Muscle of arm (tissue), 14 donors: Measurements from ENCODE around the gene RPS27. TPM values are rescaled to one million over a fixed set of nuclear protein-coding genes. Genes with fewer than 3 reads are reported as not detected.
A peak's percentile ranks its signal among the peaks of the same experiment; 100 is the strongest.

Experiments
- DNase-seq: peaks from one replicate; pipeline ENCODE4 v3.0.0-alpha.2; 2013
- long read RNA-seq, 11 donors: transcript quantifications; one replicate each; lab custom pipeline, GENCODE V29; 2026
- polyA plus RNA-seq, 12 donors: library from polyadenylated mRNA; unstranded; fragments of 120-200 nt; gene quantifications; one replicate each; pipeline ENCODE4 v1.2.1, GENCODE V29; 2013; ENCODE audit not compliant: insufficient read length in 12 of 12

The RPS27 gene
- 1,000 to 10,000 TPM; 2,545 to 3,821 (median 3,262) TPM for polyA plus RNA-seq
- long read RNA-seq, donor 1, transcript RPS27-204 (4 exons, 573 nt), result minor isoform, 33 of 660 reads
- long read RNA-seq, donor 1, transcript RPS27-201 (4 exons, 359 nt), result major isoform, 544 of 660 reads
- long read RNA-seq, donor 1, transcript RPS27-205 (5 exons, 467 nt), result minor isoform, 10 of 660 reads
- long read RNA-seq, donor 1, transcript RPS27-203 (3 exons, 496 nt), result minor isoform, 18 of 660 reads
- long read RNA-seq, donor 1, partial matches to known transcripts, result 43 of 660 reads
- long read RNA-seq, donor 1, other reads (novel, unspliced or antisense), result 5 of 660 reads
- long read RNA-seq, donor 2, transcript RPS27-202 (2 exons, 625 nt), result minor isoform, 8 of 564 reads
- long read RNA-seq, donor 2, transcript RPS27-203 (3 exons, 496 nt), result minor isoform, 46 of 564 reads
- long read RNA-seq, donor 2, transcript RPS27-204 (4 exons, 573 nt), result minor isoform, 30 of 564 reads
- long read RNA-seq, donor 2, transcript RPS27-201 (4 exons, 359 nt), result major isoform, 416 of 564 reads
- long read RNA-seq, donor 2, partial matches to known transcripts, result 46 of 564 reads
- long read RNA-seq, donor 2, other reads (novel, unspliced or antisense), result 12 of 564 reads
- long read RNA-seq, donor 3, transcript RPS27-205 (5 exons, 467 nt), result minor isoform, 6 of 225 reads
- long read RNA-seq, donor 3, transcript RPS27-204 (4 exons, 573 nt), result minor isoform, 15 of 225 reads
- long read RNA-seq, donor 3, transcript RPS27-201 (4 exons, 359 nt), result major isoform, 192 of 225 reads
- long read RNA-seq, donor 3, partial matches to known transcripts, result 6 of 225 reads
- long read RNA-seq, donor 3, other reads (novel, unspliced or antisense), result 0 of 225 reads
- long read RNA-seq, donor 4, transcript RPS27-201 (4 exons, 359 nt), result major isoform, 146 of 170 reads
- long read RNA-seq, donor 4, transcript RPS27-204 (4 exons, 573 nt), result minor isoform, 12 of 170 reads
- long read RNA-seq, donor 4, partial matches to known transcripts, result 8 of 170 reads
- long read RNA-seq, donor 4, other reads (novel, unspliced or antisense), result 0 of 170 reads
- long read RNA-seq, donor 5, transcript RPS27-202 (2 exons, 625 nt), result minor isoform, 16 of 754 reads
- long read RNA-seq, donor 5, transcript RPS27-204 (4 exons, 573 nt), result minor isoform, 35 of 754 reads
- long read RNA-seq, donor 5, transcript RPS27-201 (4 exons, 359 nt), result major isoform, 636 of 754 reads
- long read RNA-seq, donor 5, transcript RPS27-203 (3 exons, 496 nt), result minor isoform, 19 of 754 reads
- long read RNA-seq, donor 5, partial matches to known transcripts, result 34 of 754 reads
- long read RNA-seq, donor 5, other reads (novel, unspliced or antisense), result 7 of 754 reads
- long read RNA-seq, donor 6, transcript RPS27-204 (4 exons, 573 nt), result minor isoform, 15 of 241 reads
- long read RNA-seq, donor 6, transcript RPS27-205 (5 exons, 467 nt), result minor isoform, 5 of 241 reads
- long read RNA-seq, donor 6, transcript RPS27-201 (4 exons, 359 nt), result major isoform, 201 of 241 reads
- long read RNA-seq, donor 6, transcript RPS27-203 (3 exons, 496 nt), result minor isoform, 10 of 241 reads
- long read RNA-seq, donor 6, partial matches to known transcripts, result 10 of 241 reads
- long read RNA-seq, donor 6, other reads (novel, unspliced or antisense), result 0 of 241 reads
- long read RNA-seq, donor 7, transcript RPS27-204 (4 exons, 573 nt), result minor isoform, 11 of 222 reads
- long read RNA-seq, donor 7, transcript RPS27-201 (4 exons, 359 nt), result major isoform, 189 of 222 reads
- long read RNA-seq, donor 7, transcript RPS27-203 (3 exons, 496 nt), result minor isoform, 6 of 222 reads
- long read RNA-seq, donor 7, transcript RPS27-202 (2 exons, 625 nt), result minor isoform, 5 of 222 reads
- long read RNA-seq, donor 7, partial matches to known transcripts, result 7 of 222 reads
- long read RNA-seq, donor 7, other reads (novel, unspliced or antisense), result 0 of 222 reads
- long read RNA-seq, donor 8, transcript RPS27-202 (2 exons, 625 nt), result minor isoform, 10 of 565 reads
- long read RNA-seq, donor 8, transcript RPS27-201 (4 exons, 359 nt), result major isoform, 444 of 565 reads
- long read RNA-seq, donor 8, transcript RPS27-204 (4 exons, 573 nt), result minor isoform, 37 of 565 reads
- long read RNA-seq, donor 8, transcript RPS27-203 (3 exons, 496 nt), result minor isoform, 11 of 565 reads
- long read RNA-seq, donor 8, partial matches to known transcripts, result 47 of 565 reads
- long read RNA-seq, donor 8, other reads (novel, unspliced or antisense), result 6 of 565 reads
- long read RNA-seq, donor 9, transcript RPS27-201 (4 exons, 359 nt), result major isoform, 181 of 234 reads
- long read RNA-seq, donor 9, transcript RPS27-203 (3 exons, 496 nt), result minor isoform, 12 of 234 reads
- long read RNA-seq, donor 9, transcript RPS27-204 (4 exons, 573 nt), result minor isoform, 13 of 234 reads
- long read RNA-seq, donor 9, partial matches to known transcripts, result 24 of 234 reads
- long read RNA-seq, donor 9, other reads (novel, unspliced or antisense), result 0 of 234 reads
- long read RNA-seq, donor 10, transcript RPS27-204 (4 exons, 573 nt), result minor isoform, 28 of 388 reads
- long read RNA-seq, donor 10, transcript RPS27-205 (5 exons, 467 nt), result minor isoform, 6 of 388 reads
- long read RNA-seq, donor 10, transcript RPS27-203 (3 exons, 496 nt), result minor isoform, 10 of 388 reads
- long read RNA-seq, donor 10, transcript RPS27-201 (4 exons, 359 nt), result major isoform, 305 of 388 reads
- long read RNA-seq, donor 10, partial matches to known transcripts, result 34 of 388 reads
- long read RNA-seq, donor 10, other reads (novel, unspliced or antisense), result 0 of 388 reads
- long read RNA-seq, donor 11, transcript RPS27-202 (2 exons, 625 nt), result minor isoform, 10 of 543 reads
- long read RNA-seq, donor 11, transcript RPS27-204 (4 exons, 573 nt), result minor isoform, 24 of 543 reads
- long read RNA-seq, donor 11, transcript RPS27-201 (4 exons, 359 nt), result major isoform, 449 of 543 reads
- long read RNA-seq, donor 11, transcript RPS27-203 (3 exons, 496 nt), result minor isoform, 15 of 543 reads
- long read RNA-seq, donor 11, partial matches to known transcripts, result 38 of 543 reads
- long read RNA-seq, donor 11, other reads (novel, unspliced or antisense), result 5 of 543 reads

DNA sequence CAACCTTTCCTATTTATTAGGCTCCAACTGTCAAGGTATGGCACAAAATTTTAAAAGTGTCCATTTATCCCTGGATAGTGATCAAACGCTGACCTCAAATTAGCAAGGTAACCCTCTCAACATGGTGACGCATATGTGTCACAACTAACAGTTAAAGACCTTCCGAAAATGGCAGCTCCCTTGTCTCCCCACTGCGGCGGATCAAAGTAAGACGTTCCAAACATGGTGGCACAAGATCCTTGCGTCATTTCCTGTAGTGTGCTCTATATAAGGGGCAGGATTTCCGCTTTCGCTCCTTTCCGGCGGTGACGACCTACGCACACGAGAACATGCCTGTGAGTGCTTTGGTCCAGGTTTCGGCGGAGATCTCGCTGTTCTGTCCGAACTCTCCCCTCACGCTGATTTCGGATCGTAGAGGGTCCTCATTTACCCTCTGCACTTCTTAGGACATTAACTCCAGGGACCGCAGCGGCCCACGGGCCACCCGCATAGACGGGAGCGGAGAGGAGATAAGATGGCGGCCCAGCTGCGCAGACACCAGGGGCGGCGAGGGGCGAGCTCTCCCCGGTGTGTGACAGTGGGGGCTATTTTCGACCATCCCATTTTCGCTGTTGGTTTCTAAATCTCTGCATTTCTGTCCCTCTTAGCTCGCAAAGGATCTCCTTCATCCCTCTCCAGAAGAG, at the start of gene RPS27:
RPS27 (plus strand) TSS at position 295 of the 683 bp plus-strand sequence; CDS start at position 330, 35 bp downstream.
- DNase-seq, result peak; percentile 97

DNA sequence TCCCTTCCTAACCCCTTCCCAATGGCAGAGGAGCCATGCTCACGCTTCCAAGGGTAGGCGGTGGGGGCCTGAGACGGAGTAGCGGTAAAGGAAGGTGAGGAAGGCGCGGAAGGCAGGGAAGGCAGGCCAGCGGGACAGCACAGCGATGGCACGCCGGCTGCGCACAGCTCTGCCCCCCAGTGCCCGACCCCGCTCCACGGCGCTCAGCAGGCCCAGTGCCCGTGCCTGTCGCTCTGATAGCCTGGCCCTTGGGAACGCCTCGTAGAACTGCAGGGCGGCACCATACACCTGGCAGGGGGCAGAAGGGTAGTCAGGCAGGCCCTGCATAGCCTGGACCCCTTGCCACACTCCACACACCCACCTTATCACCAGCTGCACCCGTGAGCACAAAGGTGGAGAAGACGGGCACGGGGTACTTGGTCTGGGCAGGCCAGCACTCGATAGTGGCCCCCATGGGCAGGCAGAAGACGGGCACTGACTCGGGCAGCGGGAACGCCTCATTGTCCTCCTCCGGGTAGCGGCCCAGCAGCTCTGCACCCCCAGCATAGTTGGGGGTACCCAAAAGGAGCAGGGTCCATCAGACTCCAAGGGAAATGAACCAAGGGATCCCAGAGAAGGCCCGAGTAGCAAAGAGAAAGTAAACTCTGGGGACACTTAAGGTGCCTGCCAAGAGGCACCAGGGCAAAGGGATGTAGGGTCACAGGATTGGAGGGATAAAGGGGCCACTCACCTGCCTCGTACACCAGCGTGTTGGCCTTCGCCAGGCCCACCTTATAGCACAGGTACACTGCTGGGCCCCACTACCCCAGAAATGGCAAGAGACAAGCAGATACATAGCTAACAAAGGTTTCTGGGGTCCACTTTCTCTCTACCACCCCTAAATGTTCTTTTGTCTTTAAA, 48.5 kb upstream of the RPS27 start:
- DNase-seq, result no peak

DNA sequence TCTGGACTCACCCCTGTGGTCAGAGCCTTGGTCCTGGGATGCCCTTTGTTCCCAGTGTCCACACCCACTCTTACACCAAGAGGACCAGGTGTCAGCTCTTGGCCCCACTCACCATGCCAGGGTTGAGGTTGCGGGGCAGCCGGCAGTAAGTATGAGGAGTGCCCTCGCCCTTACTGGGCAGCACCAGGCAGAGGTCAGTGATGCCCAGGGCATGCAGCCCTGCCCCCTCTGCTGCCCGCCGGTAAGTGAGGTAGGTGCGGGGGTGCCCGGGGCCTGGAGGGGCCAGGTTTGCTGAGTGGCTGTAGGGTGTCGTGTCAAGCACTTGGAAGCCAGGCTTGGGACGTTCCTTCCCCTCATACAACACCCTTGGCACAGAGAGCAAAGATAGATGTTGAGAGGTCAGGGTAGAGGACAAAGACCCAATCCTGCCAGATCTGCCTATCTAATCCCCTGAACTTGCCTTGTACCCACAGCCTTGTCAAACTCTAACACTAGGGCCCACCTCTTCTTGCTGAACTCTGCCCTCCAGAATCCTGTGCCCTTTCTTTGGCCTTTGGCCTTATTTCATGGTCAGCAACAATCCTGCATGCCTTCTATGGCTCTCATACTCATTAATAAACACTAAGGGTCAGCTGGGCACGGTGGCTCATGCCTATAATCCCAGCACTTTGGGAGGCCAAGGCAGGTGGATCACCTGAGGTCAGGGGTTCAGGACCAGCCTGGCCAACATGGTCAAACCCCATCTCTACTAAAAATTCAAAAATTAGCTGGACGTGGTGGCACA, 47.6 kb upstream of the RPS27 start:
- DNase-seq, result no peak

DNA sequence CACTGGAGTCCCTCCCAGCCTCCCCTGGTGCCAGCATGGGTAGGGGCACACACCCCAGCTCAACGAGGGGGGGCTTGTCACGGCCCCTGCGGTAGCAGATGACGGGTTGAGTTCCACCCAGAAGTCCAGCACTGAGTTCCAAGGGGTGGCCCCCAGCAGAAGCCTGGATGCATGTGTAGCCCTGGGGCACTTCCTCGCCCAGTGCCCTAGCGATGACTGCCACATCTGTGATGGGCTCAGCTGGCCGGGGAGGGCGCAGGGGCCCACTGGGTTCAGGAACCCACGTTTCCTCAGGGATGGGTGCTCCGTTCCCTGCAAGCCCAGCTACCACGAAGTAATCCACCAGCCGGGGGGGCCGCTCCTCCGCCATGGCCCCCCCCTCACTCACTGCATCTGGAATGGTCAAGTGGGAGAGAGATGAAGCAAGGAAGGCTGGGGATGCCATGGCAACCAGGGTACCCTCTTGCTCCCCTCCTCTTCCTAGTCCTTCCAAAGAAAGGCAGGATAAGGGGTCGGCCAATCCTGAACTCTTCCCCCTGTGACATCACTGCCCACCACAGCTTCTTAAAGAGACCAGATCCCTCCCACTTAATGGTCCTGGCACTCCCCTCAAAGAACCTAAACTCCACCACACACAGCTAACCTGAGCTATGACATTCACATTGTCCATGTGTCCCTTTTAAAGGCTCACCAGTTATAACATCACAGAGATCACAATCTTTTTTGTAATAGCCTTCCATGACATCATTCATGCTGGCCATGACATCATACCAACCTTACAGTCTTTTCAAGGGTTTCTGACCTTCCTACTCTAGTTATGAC, 46.3 kb upstream of the RPS27 start:
- DNase-seq, result no peak

DNA sequence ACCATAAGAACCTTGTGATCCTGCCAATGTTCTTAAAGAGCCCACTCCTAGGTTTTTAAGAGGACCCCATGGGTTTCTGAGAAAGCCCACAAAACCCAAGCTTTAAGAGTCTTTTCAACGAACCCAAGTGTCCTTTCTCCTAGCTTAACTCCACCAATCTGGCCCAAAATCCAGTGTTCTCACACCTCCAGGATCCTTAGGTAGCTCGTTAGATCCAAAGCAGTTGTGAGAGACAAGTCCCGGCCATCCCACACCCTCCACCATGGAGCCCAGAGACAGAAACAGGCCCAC, 45.8 kb upstream of the RPS27 start:
- DNase-seq, result no peak

DNA sequence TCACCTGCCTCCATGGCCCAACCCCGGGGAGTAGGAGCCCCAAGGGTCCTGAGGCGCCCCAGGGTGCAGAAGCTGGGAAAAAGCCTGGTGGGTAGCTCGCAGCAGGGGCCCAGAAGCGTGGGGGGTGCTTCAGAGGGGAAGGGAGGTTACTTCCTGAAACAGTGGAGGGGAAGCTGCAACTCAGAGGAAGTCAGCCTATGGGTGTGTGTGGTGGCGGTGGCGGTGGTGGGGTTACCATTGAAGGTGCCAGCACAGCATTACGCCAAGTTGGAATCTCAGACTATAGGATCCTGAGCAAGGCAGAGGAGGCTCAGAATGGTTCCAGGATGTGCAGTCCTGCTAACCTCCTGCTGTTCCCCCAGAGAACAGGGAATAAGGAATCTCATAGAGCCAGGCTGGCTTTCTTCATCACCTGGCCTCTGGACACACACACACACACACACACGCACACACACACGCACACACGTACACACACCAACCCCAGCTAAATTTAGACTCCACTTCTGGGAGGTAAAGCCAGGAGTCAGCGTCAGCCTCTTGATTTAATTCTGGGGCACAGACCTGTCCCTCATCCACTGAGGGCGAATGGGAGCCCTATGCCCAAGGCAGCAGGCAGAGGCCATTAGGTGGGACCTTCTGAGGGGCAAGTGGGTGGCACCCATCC, 45.3 kb upstream of the RPS27 start:
- DNase-seq, result no peak

DNA sequence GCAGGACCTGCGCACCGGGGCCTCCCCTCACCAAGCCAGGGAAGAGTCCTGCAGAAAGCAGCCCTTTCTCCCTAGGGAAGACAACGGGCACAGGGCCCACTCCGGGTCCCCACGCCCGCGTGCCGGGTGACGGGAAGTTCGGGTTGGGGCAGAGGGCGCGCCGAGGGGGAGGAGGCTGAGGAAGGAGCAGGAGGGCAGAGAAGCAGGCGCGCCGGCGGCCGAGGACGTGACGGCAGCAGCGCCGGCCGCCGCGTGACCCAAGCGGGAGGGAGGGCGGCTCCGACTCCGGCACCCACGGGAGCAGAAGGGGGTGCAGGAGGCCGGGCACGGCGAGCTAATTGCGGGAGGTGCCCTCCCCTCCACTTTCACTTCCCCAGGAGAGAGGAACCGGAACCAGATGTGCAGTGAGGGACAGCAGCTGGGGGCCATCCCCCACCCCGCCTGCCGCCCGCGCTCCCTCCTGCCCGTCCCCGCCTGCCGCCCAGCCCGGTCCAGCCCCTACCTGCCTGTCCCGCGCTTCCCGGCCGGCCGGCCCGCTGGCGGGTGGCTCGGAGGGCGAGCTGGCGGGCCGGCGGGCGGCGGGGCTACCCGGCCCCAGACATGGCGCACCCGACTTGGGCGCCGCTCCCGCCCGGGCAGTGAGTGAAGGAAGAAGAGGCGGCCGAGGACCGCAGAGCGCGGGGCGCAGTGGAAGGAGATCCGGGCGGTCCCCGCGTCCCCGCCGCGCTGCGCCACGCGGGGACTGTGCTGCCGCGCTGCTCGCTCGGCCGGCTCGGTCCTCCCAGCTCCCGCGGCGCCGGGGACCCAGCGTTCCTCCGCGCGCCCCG, 44.6 kb upstream of the RPS27 start:
- peak; percentile 59 for DNase-seq

DNA sequence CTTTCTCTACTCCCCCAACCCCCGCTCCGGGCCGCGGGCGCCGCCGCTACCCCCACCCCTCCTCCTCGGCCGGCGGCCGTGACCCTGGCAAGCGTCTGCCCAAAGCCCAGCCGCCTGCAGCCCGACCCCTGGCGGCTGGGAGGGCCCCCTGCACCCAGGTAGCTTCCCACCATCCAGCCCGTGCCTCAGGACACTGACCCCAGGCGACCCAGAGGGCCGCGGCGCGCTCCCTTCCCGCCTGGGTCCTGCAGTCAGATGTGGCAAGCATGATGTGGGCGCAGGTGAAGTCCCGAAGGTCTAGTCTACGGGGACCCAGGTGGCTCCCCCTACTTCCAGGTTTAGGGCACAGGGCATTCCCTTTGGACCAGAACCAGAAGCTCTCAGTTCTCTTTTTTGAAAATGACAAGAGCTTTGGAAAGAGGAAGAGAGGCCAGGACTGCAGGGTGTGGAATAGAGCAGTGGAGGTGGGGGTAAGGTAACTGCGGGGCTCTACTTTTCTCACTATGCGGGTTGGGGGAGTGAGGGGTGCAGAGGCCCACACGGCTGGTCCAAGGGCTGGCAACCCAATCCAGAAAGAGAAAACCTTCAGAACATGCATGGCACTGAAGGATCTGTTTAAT, 43.8 kb upstream of the RPS27 start, which contains the start of gene DENND4B:
DENND4B (minus strand) TSS at position 97 of the 620 bp plus-strand sequence. CDS start 2,344 bp downstream, outside the sequence.
- DNase-seq, result peak; percentile 83

DNA sequence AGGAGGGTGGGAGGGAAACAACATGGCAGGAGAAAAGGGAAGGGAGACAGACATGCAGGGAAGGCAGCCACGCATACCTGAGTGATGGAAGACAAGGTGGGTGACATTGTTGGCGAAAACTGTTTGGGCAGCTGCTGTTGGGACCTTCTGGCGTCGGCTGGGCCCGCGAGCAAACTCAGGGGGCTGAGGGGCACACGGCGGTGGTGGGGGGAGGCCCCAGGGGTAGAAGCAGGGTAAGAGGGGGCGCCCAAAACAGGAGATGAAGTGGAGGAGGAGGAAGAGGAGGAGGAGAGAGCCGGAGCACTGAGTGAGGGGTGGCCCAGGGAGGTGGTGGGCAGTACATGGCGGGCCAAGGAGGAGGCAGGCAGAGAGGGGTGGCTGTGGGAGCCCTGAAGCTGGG, 39.4 kb upstream of the RPS27 start:
- DNase-seq, result no peak

DNA sequence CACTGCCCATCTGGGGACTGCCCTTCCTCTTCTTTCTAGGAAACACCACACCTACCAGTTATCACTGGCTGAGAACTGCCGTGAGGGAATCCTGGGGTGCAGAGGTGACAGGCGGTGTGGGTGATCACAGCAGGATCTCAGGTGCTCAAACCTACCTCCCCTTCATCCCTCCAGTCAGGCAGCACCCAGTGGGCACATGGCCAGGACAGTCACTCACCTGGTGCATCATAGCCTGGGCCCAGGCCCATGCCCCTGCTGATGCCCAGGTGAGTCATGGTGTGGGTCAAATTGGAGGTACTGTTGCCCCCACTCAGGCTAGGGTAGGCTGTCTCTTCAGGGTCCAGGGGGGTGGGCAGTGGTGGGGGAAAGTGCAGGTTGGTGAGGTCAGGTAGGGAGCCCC, 38.8 kb upstream of the RPS27 start:
- no peak for DNase-seq

DNA sequence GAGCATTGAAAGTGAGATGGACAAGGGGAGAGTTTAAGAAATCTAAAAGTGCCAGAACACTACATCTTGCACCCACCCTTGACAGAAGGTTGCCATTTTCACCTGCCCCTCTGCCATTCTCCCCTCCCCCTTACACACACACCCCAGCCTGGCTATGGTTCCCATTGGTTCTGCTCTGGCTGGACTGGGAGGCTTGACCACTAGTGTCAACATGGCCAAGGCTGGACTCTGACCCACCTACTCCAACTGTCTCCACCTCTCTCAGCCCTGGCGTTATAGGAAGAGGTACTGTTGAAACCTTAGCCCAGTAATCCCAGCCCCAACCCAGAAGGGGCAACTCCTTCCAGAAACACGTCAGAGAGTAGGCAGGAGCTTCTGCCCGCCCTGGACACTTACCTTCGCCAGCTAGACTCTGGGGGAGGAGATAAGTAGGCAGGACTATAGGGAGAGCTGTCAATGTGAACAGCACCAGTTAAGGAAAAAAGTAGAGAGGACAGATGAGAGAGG, 36.6 kb upstream of the RPS27 start:
- no peak for DNase-seq

DNA sequence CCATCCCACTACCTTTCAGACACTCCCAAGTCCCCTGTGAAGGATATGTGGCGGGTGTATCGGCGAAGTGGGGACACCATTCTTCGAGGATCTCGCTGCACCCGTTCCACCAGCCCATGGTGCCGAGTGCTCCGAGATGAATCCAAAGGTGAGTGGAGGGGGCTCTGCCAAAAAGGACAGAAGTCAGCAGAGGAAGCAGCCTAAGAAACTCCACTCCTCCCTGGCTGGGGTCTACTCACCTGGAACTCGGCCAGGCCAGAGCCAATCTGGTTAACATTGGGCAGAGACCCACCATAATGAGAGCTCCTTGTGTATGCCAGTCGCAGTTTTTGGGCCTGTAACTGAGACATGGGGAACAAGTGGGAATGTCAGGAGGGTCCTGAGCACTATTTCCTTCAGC, 35.7 kb upstream of the RPS27 start:
- no peak for DNase-seq
